ENCODE measurements around the gene LORICRIN.

Gene LORICRIN

GRCh38 chr1:153231785-153232184 lies 27.7 kb upstream of the LORICRIN start:
- no peak for DNase-seq (ENCODE audit: low spot score)
- TF ChIP-seq CTCF (IDR thresholded peaks at IDR 0.05; ENCODE audit: borderline replicate concordance, control extremely low read depth, extremely low read depth, insufficient read depth, missing control alignments), result no peak
- in situ Hi-C loops (cut with MboI; ENCODE audit: low sequenced_read_pairs, unreplicated experiment), result no loop called here

- no peak for DNase-seq (ENCODE audit: low spot score)
- in situ Hi-C loops (cut with MboI; ENCODE audit: low sequenced_read_pairs, unreplicated experiment), result no loop called here
- no peak for TF ChIP-seq CTCF (IDR thresholded peaks at IDR 0.05; ENCODE audit: borderline replicate concordance, control extremely low read depth, extremely low read depth, insufficient read depth, missing control alignments)
Measured at GRCh38 chr1:153232553-153232952, 26.9 kb upstream of the LORICRIN start.

- in situ Hi-C loops (cut with MboI; ENCODE audit: low sequenced_read_pairs, unreplicated experiment), result no loop called here
- no peak for TF ChIP-seq CTCF (IDR thresholded peaks at IDR 0.05; ENCODE audit: borderline replicate concordance, control extremely low read depth, extremely low read depth, insufficient read depth, missing control alignments)
- no peak for DNase-seq (ENCODE audit: low spot score)
Measured at GRCh38 chr1:153233448-153233847, 26.0 kb upstream of the LORICRIN start.

GRCh38 chr1:153238527-153238926 lies 21.0 kb upstream of the LORICRIN start:
- TF ChIP-seq CTCF (IDR thresholded peaks at IDR 0.05; ENCODE audit: borderline replicate concordance, control extremely low read depth, extremely low read depth, insufficient read depth, missing control alignments), result no peak
- in situ Hi-C loops (cut with MboI; ENCODE audit: low sequenced_read_pairs, unreplicated experiment), result no loop called here
- DNase-seq (ENCODE audit: low spot score), result no peak

GRCh38 chr1:153242160-153242559 lies 17.3 kb upstream of the LORICRIN start:
- no peak for TF ChIP-seq CTCF (IDR thresholded peaks at IDR 0.05; ENCODE audit: borderline replicate concordance, control extremely low read depth, extremely low read depth, insufficient read depth, missing control alignments)
- in situ Hi-C loops (cut with MboI; ENCODE audit: low sequenced_read_pairs, unreplicated experiment), result no loop called here
- DNase-seq (ENCODE audit: low spot score), result no peak

- DNase-seq (ENCODE audit: low spot score), result no peak
- in situ Hi-C loops (cut with MboI; ENCODE audit: low sequenced_read_pairs, unreplicated experiment), result no loop called here
- no peak for TF ChIP-seq CTCF (IDR thresholded peaks at IDR 0.05; ENCODE audit: borderline replicate concordance, control extremely low read depth, extremely low read depth, insufficient read depth, missing control alignments)
Measured at GRCh38 chr1:153245466-153245865, 14.0 kb upstream of the LORICRIN start.

GRCh38 chr1:153246018-153246417 lies 13.5 kb upstream of the LORICRIN start:
- DNase-seq (ENCODE audit: low spot score), result no peak
- no peak for TF ChIP-seq CTCF (IDR thresholded peaks at IDR 0.05; ENCODE audit: borderline replicate concordance, control extremely low read depth, extremely low read depth, insufficient read depth, missing control alignments)
- in situ Hi-C loops (cut with MboI; ENCODE audit: low sequenced_read_pairs, unreplicated experiment), result no loop called here

Data from GM13976 (cell line).